H1 (cell line): ENCODE results near the gene RPS15.

ENCODE experiments used
- CBX8 ChIP-seq: fragments of 300-800, 300-1000 bp; sonication (generic); IDR thresholded peaks from 2 replicates; pipeline ENCODE4 v1.7.1; 2016; ENCODE audit warnings: low read depth, low read length, borderline replicate concordance
- EZH2 ChIP-seq: fragments of 200-600 bp; sonication (generic); IDR thresholded peaks from 2 replicates; pipeline ENCODE4 v1.7.1; 2012; ENCODE audit warnings: low read depth, mild to moderate bottlenecking, moderate library complexity, low read length, inconsistent platforms; ENCODE audit not compliant: severe bottlenecking
- NRF1 ChIP-seq: IDR thresholded peaks from 2 replicates; pipeline ENCODE4 v1.6.1; 2011; ENCODE audit warnings: mild to moderate bottlenecking, low read depth, low read length, improper control_type of control experiment
- POLR2A ChIP-seq, 2 experiments: IDR thresholded peaks; 1 replicate in 1 of 2; 2 replicates in 1 of 2; pipeline ENCODE4 v1.6.1; 2011; ENCODE audit warnings: low read depth in 2 of 2, low read length in 2 of 2, mild to moderate bottlenecking in 2 of 2; ENCODE audit errors: control extremely low read depth in 1 of 2
- POU5F1 ChIP-seq: IDR thresholded peaks from 2 replicates; pipeline ENCODE4 v1.6.1; 2011; ENCODE audit warnings: low read depth, mild to moderate bottlenecking, low read length, moderate library complexity
- SAP30 ChIP-seq: fragments of 300-600 bp; sonication (generic); IDR thresholded peaks from 2 replicates; pipeline ENCODE4 v1.7.1; 2012; ENCODE audit warnings: low read length, moderate library complexity, mild to moderate bottlenecking, inconsistent platforms; ENCODE audit not compliant: insufficient read depth, insufficient replicate concordance
- SP1 ChIP-seq: IDR thresholded peaks from 2 replicates; pipeline ENCODE4 v1.6.1; 2011; ENCODE audit warnings: low read depth, low read length
- SP4 ChIP-seq: IDR thresholded peaks from 2 replicates; pipeline ENCODE4 v1.6.1; 2012; ENCODE audit warnings: low read length, inconsistent platforms
- YY1 ChIP-seq: IDR thresholded peaks from 2 replicates; pipeline ENCODE4 v1.6.1; 2011; ENCODE audit warnings: low read depth, mild to moderate bottlenecking, low read length
- TF ChIP-seq, protein P1 (sequence below), 3 experiments: IDR thresholded peaks; 1 replicate in 2 of 3; 2 replicates in 1 of 3; pipeline versions ENCODE4 v1.5.1 to v1.6.1; 2011; ENCODE audit warnings: low read length in 3 of 3, mild to moderate bottlenecking in 3 of 3, inconsistent platforms in 2 of 3, low read depth in 1 of 3, moderate library complexity in 1 of 3; ENCODE audit not compliant: insufficient read depth in 1 of 3; ENCODE audit errors: control extremely low read depth in 1 of 3

DNA sequence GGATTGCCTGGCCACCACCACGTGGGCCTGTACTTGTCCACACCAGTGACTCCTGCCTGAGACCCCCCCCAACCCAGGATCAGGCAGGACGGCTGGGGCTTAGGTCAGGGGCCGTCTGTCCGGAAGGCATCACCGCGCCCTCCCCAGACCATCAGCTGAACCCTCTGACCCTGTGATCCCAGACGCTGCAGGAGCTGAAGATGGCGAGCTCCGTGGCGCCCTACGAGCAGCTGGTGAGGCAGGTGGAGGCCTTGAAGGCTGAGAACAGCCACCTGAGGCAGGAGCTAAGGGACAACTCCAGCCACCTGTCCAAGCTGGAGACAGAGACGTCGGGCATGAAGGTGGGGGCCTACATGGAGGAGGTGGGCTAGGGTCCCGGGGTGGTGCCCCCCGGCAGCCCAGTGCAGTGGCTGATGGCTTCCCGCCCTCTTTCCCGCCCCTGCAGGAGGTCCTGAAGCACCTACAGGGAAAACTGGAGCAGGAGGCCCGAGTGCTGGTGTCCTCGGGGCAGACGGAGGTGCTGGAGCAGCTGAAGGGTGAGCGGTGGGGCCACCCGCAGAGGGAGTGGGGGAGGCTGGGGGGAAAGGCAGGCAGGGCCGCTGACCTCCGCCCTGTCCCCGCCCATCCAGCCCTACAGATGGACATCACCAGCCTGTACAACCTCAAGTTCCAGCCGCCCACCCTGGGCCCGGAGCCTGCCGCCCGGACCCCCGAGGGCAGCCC lies 14.8 kb downstream of the RPS15 start:
- TF ChIP-seq, protein P1, sequence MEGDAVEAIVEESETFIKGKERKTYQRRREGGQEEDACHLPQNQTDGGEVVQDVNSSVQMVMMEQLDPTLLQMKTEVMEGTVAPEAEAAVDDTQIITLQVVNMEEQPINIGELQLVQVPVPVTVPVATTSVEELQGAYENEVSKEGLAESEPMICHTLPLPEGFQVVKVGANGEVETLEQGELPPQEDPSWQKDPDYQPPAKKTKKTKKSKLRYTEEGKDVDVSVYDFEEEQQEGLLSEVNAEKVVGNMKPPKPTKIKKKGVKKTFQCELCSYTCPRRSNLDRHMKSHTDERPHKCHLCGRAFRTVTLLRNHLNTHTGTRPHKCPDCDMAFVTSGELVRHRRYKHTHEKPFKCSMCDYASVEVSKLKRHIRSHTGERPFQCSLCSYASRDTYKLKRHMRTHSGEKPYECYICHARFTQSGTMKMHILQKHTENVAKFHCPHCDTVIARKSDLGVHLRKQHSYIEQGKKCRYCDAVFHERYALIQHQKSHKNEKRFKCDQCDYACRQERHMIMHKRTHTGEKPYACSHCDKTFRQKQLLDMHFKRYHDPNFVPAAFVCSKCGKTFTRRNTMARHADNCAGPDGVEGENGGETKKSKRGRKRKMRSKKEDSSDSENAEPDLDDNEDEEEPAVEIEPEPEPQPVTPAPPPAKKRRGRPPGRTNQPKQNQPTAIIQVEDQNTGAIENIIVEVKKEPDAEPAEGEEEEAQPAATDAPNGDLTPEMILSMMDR (IDR thresholded peaks at IDR 0.05; ENCODE audit: control extremely low read depth in 1 of 3, insufficient read depth in 1 of 3, low read depth in 1 of 3, low read length in 3 of 3) = no peak
- TF ChIP-seq CBX8 = no peak
- TF ChIP-seq SP1 = no peak
- no peak for TF ChIP-seq POLR2A (IDR thresholded peaks at IDR 0.05; ENCODE audit: control extremely low read depth in 1 of 2, low read depth in 2 of 2, low read length in 2 of 2)
- TF ChIP-seq SAP30 = no peak
- no peak for TF ChIP-seq EZH2
- TF ChIP-seq POU5F1 = no peak
- no peak for TF ChIP-seq SP4
- no peak for TF ChIP-seq YY1
- no peak for TF ChIP-seq NRF1
